Brain microvascular endothelial cell (primary cell): Measurements from ENCODE around the gene CORO2A.
"Not testable (repeated sequence)": the region's sequence is repeated elsewhere in the genome, so short reads cannot be mapped to it uniquely, and the experiment has no call there.

Experiments
- DNase-seq: peaks from one replicate; pipeline ENCODE4 v3.0.0-alpha.2; 2020
- H3K27ac ChIP-seq: fragments of 250-450 bp; sonication (Bioruptor Pico); 2 replicates; pipeline ENCODE4 v1.5.1; 2020; ENCODE audit warnings: mild to moderate bottlenecking, moderate library complexity
- H3K27me3 ChIP-seq: fragments of 250-450 bp; sonication (Bioruptor Pico); replicated peaks from 2 replicates; pipeline ENCODE4 v1.5.1; 2020; ENCODE audit warnings: mild to moderate bottlenecking
- H3K36me3 ChIP-seq: fragments of 250-450 bp; sonication (Bioruptor Pico); replicated peaks from 2 replicates; pipeline ENCODE4 v1.5.1; 2020; ENCODE audit warnings: mild to moderate bottlenecking
- H3K4me3 ChIP-seq: 2 replicates; pipeline ENCODE4 v1.5.1; 2011; ENCODE audit warnings: low read depth, mild to moderate bottlenecking, control low read depth, low read length, moderate library complexity
- in situ Hi-C: cut with HindIII; loops from 2 replicates; pipeline ENCODE4 v1.10.0; 2017; ENCODE audit warnings: low sequenced_read_pairs, low pct_ligation_motif_present
- TF ChIP-seq, protein P1 (sequence below): IDR thresholded peaks from 2 replicates; pipeline ENCODE4 v1.5.1; 2011; ENCODE audit warnings: low read depth, mild to moderate bottlenecking, moderate library complexity, low read length, control low read depth, inconsistent platforms; ENCODE audit errors: missing control alignments

The CORO2A gene

DNA sequence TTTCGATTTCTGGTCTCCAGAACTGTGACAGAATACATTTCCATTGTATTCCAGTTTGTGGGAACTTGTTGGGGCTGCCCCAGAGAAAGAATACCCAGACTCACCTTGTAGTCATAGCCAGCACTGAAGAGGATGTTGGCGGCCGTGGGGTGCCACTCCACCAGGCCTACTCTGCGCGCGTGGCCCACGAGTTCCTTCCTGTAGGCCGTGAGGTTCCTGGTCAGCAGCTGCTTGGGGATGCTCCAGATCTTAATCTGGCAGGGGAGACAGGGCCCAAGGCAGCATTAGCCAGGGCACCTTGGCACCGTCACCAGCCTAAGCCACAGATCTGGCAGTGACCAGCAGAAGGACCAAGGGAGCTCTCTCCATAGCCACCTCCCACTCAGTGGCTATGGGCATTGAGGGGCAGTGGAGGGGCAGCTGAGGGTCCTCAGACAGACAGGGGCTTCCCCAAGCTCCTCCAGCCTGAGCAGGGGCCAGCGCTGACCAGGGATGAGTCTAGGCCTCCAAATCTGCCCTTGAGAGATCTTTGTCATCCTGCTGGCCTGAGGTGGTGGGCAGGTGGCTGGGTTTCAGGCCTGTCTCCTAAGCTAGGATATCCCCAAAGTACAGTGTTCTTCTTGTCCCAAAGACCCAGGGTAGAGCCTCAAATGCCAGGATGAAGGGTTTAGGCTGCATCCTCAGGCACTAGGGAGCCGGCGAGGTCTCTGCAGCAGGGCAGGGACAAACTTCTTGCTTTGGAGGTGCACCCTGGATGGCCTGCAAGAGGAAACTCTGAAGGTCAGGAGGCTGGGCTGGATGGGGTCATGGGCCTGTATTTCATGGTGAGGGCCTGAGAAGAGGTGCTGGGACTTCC, 57.5 kb downstream of the CORO2A start:
- H3K27me3 ChIP-seq = no peaks in the 10 kb centered on the region
- H3K27ac ChIP-seq = no peak overlapping the region
- H3K36me3 ChIP-seq = no peaks in the 10 kb centered on the region
- TF ChIP-seq, protein P1, sequence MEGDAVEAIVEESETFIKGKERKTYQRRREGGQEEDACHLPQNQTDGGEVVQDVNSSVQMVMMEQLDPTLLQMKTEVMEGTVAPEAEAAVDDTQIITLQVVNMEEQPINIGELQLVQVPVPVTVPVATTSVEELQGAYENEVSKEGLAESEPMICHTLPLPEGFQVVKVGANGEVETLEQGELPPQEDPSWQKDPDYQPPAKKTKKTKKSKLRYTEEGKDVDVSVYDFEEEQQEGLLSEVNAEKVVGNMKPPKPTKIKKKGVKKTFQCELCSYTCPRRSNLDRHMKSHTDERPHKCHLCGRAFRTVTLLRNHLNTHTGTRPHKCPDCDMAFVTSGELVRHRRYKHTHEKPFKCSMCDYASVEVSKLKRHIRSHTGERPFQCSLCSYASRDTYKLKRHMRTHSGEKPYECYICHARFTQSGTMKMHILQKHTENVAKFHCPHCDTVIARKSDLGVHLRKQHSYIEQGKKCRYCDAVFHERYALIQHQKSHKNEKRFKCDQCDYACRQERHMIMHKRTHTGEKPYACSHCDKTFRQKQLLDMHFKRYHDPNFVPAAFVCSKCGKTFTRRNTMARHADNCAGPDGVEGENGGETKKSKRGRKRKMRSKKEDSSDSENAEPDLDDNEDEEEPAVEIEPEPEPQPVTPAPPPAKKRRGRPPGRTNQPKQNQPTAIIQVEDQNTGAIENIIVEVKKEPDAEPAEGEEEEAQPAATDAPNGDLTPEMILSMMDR = no peak
- in situ Hi-C loops = no loop called here
- no peak for DNase-seq
- no peak overlapping the region for H3K4me3 ChIP-seq

DNA sequence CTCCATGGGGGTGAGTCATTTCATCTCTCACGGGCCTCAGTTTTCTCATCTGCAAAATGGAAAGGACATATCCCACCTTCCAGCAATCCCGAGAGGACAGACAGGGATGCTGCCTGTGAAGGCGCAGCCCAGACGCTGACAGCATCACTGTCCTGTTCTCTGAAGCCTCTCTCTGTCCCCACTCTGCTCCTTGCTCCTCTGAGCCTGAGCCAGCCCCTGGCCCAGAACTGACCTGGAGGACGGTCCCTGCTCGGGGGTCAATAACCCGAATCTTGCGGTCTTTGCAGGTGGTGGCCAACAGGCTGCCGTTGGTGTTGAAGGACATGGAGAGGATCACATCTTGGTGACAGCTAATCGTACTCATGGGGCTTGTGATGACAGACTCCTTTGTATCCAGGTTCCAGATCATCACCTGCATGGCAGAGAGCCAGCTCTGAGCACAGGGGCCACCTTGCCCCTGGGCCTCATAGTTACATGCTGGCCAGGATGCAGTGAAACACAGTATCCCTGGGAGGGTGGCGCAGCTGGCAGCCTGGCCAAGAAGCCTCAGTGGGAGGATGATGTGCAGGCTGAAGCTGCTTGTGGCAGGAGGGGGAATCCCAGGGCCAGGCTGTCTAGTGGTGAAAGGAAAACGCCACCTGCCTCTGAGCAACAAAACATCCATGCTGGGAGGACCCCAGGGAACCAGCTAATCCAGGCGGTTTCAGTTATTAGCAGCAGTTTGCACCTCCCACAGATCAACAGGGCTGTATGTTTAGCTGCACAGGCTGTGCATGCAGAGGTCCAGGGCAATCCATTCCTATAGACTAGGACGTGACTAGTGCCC, 59.4 kb downstream of the CORO2A start:
- H3K36me3 ChIP-seq = no peaks in the 10 kb centered on the region
- no peak for DNase-seq
- TF ChIP-seq, protein P1 = no peak

GRCh38 chr9:98132158-98132557, 60.3 kb downstream of the CORO2A start:
- TF ChIP-seq, protein P1 = no peak
- Histone ChIP-seq H3K27ac (no peak overlapping the region), H3K4me3 (no peak overlapping the region), H3K27me3 (no peaks in the 10 kb centered on the region), H3K36me3 (no peaks in the 10 kb centered on the region)
- no peak for DNase-seq
- in situ Hi-C loops = no loop called here

More for the DNA sequence above, 59.4 kb downstream of the CORO2A start:
- in situ Hi-C loops = no loop called here
- Histone ChIP-seq H3K27me3 (no peaks in the 10 kb centered on the region), H3K27ac (no peak overlapping the region), H3K4me3 (no peak overlapping the region)

DNA sequence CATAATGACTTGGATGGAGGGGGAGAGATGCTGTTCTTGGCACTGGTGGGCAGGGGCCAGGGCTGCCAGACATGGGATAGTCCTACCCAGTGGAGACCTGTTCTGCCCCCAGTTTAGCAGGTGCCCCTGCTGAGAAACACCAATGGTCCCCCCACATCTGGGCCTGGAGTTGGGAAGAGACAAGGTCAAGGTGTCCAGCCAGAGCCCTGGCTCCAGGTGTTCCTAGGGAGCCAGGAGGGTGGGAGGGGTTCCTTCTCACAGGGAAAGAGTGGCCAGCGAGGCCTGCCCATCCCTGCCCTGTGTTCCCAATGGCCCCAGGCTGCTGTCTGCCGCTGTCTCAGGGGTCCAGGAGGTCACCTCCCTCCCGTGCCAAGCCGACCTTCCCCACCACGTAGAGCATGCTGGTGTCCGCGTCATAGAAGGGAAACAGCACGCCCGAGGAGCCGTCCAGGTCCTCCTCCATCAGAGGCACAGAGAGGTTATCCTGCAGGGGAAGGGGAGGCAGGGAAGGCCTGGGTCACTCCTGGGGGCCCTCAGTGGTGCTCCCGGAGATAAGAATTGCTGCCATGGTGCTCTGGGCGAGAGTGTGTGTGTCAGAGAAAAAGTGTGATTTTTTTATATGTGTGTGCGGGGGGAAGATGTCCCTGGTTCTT, 61.7 kb downstream of the CORO2A start:
- no peak for DNase-seq
- no peaks in the 10 kb centered on the region for H3K36me3 ChIP-seq
- no peak overlapping the region for H3K4me3 ChIP-seq
- H3K27me3 ChIP-seq = no peaks in the 10 kb centered on the region
- in situ Hi-C loops = no loop called here
- no peak overlapping the region for H3K27ac ChIP-seq
- TF ChIP-seq, protein P1 = no peak

- H3K27ac ChIP-seq, H3K4me3 ChIP-seq, H3K36me3 ChIP-seq, H3K27me3 ChIP-seq, DNase-seq, in situ Hi-C loops: not testable (repeated sequence)
These were observed 62.4 kb downstream of the CORO2A start for GRCh38 chr9:98130060-98130459.

DNA sequence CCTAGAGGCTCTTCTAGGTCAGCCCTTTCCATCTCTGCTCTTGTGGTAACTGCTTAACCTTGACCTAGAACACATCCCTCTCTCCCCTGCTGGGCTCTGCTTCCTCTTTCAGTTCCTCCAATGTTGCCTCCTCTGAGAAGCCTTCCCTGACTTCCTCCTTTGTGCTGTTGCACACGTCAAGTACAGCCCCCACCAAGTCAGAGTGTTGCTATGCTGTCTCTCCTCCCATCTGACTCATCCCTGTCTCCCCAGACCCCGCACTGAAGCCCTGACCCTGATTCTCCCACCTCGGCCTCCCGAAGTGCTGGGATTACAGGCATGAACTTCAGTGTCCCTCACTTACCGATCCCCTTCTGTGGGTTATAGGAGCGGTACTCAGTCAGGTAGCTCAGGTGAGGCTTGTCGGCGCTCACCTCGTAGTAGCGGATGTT, 63.0 kb downstream of the CORO2A start:
- no peaks in the 10 kb centered on the region for H3K36me3 ChIP-seq
- no peaks in the 10 kb centered on the region for H3K27me3 ChIP-seq
- in situ Hi-C loops = no loop called here
- DNase-seq = peak; percentile 20
- no peak overlapping the region for H3K4me3 ChIP-seq
- TF ChIP-seq, protein P1 = no peak
- no peak overlapping the region for H3K27ac ChIP-seq
